Activated CD8-positive, alpha-beta T cell treated with anti-CD3 and anti-CD28 coated beads for 36 hours (primary cell): ENCODE measurements around the gene PALS2. TPM values are rescaled to one million over a fixed set of nuclear protein-coding genes. Genes with fewer than 3 reads are reported as not detected.

Source experiments
- ATAC-seq: fragments of 200-7000 bp; cut with Tn5 transposase; one replicate; pipeline ENCODE4 v1.10.0; 2021; ENCODE audit warnings: mild to moderate bottlenecking, moderate library complexity
- CTCF ChIA-PET: fragments of 350-600 bp; sonication (Branson Sonifier 250); formaldehyde crosslinking; loops from one replicate; lab custom pipeline; 2021; ENCODE audit warnings: antibody characterized with exemption; lab: Charles Lee
- POLR2A ChIA-PET: fragments of 350-600 bp; sonication (Branson Sonifier 250); formaldehyde crosslinking; loops from one replicate; lab custom pipeline; 2021; ENCODE audit warnings: antibody characterized with exemption; lab: Charles Lee
- DNase-seq: peaks from one replicate; pipeline ENCODE4 v3.0.0-alpha.2; 2020
- H3K27ac Mint-ChIP-seq: one replicate; pipeline ENCODE4 v1.8.0; 2021; ENCODE audit warnings: mild to moderate bottlenecking, mixed read lengths
- H3K27me3 Mint-ChIP-seq: one replicate; pipeline ENCODE4 v1.8.0; 2021; ENCODE audit warnings: mixed read lengths
- H3K36me3 Mint-ChIP-seq: one replicate; pipeline ENCODE4 v1.8.0; 2021; ENCODE audit warnings: low read depth, mixed read lengths
- H3K4me1 Mint-ChIP-seq: one replicate; pipeline ENCODE4 v1.8.0; 2021; ENCODE audit warnings: low read depth, mixed read lengths
- H3K4me3 Mint-ChIP-seq: one replicate; pipeline ENCODE4 v1.8.0; 2021; ENCODE audit warnings: mild to moderate bottlenecking, moderate library complexity, mixed read lengths
- H3K9me3 Mint-ChIP-seq: one replicate; pipeline ENCODE4 v1.8.0; 2021; ENCODE audit warnings: mixed read lengths
- intact Hi-C: fragments of 100-400 bp; cut with micrococcal nuclease; formaldehyde crosslinking; loops from one replicate; pipeline ENCODE4 v1.10.0; 2022
- total RNA-seq, 2 experiments: library from RNA; stranded (reverse); gene quantifications; one replicate each; pipeline ENCODE4 v1.2.3, GENCODE V29; 2021
- TF ChIP-seq, protein P1 (sequence below): fragments of 200-600 bp; IDR thresholded peaks from one replicate; pipeline ENCODE4 v1.8.0; 2022; ENCODE audit warnings: antibody characterized with exemption, mild to moderate bottlenecking

The PALS2 gene
- total RNA-seq, 2 experiments from 2014 or later = 32.6 to 40.4 TPM

DNA sequence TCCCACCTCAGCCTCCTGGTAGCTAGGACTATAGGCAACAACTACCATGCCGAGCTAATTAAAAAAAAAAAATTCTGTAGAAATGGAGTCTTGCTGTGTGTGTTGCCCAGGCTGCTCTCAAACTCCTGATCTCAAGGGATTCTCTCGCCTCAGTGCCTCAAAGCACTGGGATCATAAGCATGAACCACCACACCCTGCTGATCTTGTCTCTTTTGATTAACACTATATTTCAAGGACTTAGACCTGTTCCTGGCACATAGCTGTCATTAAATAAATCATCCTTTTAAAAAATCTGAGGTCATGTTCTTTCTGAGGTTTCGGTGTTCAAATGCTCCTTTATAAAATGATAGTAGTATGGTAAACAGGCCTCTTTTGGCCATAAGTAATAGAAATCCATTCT, 4.8 kb downstream of the PALS2 start:
- H3K4me3 Mint-ChIP-seq = no peak overlapping the region
- TF ChIP-seq, protein P1, sequence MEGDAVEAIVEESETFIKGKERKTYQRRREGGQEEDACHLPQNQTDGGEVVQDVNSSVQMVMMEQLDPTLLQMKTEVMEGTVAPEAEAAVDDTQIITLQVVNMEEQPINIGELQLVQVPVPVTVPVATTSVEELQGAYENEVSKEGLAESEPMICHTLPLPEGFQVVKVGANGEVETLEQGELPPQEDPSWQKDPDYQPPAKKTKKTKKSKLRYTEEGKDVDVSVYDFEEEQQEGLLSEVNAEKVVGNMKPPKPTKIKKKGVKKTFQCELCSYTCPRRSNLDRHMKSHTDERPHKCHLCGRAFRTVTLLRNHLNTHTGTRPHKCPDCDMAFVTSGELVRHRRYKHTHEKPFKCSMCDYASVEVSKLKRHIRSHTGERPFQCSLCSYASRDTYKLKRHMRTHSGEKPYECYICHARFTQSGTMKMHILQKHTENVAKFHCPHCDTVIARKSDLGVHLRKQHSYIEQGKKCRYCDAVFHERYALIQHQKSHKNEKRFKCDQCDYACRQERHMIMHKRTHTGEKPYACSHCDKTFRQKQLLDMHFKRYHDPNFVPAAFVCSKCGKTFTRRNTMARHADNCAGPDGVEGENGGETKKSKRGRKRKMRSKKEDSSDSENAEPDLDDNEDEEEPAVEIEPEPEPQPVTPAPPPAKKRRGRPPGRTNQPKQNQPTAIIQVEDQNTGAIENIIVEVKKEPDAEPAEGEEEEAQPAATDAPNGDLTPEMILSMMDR = no peak
- no peak for DNase-seq
- H3K27me3 Mint-ChIP-seq = no peaks in the 10 kb centered on the region
- H3K9me3 Mint-ChIP-seq = no peaks in the 10 kb centered on the region
- H3K36me3 Mint-ChIP-seq = peaks cover 5% of the 10 kb centered on the region
- ChIA-PET CTCF (interaction anchor here (1.7 to 5.5 kb wide), 2 partner anchors 9 to 89 kb away, joined by 12 to 53 read pairs; no protein-coding TSS in a partner anchor), POLR2A (no interaction called here)
- ATAC-seq = no peak
- intact Hi-C loops = loop anchor here (10.0 kb wide), 2 partner anchors 173 to 177 kb away; partner anchors contain the start of gene GSDME
- no peak overlapping the region for H3K27ac Mint-ChIP-seq
- H3K4me1 Mint-ChIP-seq = peaks cover 39% of the 10 kb centered on the region

DNA sequence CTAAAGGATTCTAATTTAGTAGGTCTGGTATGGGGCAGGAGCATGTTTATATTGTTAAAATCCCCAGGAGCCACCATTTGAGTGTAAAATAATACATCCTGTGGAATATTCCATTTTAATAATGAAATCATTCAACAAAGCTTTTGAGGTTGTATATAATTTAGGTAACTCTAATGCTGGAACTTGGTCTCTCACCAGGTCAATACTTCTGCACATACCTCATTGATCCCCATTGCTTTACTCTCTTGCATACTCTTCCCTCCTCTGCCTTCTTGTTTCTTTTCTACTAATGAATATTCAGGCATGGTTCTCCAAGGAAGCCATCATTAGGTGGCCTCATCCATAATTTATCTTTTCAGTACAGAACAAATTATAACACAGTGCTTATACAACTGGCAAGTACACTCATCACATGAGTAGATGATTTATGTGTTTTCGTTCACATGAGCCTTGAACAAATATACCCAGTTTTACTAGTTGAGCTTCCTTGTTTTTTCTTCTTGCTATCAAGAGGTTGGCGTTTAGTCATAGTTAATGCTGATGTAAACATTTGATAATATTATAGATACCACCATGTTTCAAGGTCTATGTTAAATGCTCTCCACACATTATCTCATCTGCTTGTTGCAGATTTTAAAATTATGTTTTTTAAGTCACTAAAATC, 7.2 kb downstream of the PALS2 start:
- no peak overlapping the region for H3K4me3 Mint-ChIP-seq
- ChIA-PET POLR2A (no interaction called here), CTCF (interaction anchor here (1.7 kb wide), 1 partner anchor 13 kb away, joined by 5 read pairs; no protein-coding TSS in a partner anchor)
- intact Hi-C loops = no loop called here
- H3K4me1 Mint-ChIP-seq = peaks cover 29% of the 10 kb centered on the region
- no peak overlapping the region for H3K27ac Mint-ChIP-seq
- H3K9me3 Mint-ChIP-seq = no peaks in the 10 kb centered on the region
- ATAC-seq = no peak
- no peak for DNase-seq
- no peaks in the 10 kb centered on the region for H3K36me3 Mint-ChIP-seq
- TF ChIP-seq, protein P1 = no peak
- H3K27me3 Mint-ChIP-seq = no peaks in the 10 kb centered on the region

DNA sequence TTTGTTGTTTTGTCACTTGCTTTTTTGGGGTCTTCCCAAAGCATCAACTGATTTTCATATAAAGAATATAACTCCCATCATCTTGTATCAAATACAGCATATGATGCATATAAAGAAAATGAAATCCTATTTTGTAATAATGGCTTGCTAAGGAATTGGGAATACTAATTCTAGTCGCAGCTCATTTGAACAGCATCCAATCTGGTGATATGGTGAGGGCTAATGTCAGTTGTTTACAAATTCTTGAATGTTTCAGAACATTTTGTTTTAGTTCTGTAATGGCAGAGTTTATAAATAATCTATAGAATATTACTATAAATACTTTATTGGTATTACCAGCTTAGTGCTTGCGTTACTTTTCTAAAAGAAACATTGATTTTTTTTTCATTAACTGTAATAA, 8.9 kb downstream of the PALS2 start:
- TF ChIP-seq, protein P1 = no peak
- CTCF ChIA-PET = interaction anchor here (1.2 kb wide), 1 partner anchor 292 kb away, joined by 3 read pairs; no protein-coding TSS in a partner anchor
- intact Hi-C loops = no loop called here
- no peaks in the 10 kb centered on the region for H3K27me3 Mint-ChIP-seq
- H3K4me3 Mint-ChIP-seq = no peak overlapping the region
- DNase-seq = no peak
- no peaks in the 10 kb centered on the region for H3K9me3 Mint-ChIP-seq
- POLR2A ChIA-PET = no interaction called here
- no peak for ATAC-seq
- no peaks in the 10 kb centered on the region for H3K36me3 Mint-ChIP-seq
- H3K27ac Mint-ChIP-seq = no peak overlapping the region
- H3K4me1 Mint-ChIP-seq = peaks cover 27% of the 10 kb centered on the region

DNA sequence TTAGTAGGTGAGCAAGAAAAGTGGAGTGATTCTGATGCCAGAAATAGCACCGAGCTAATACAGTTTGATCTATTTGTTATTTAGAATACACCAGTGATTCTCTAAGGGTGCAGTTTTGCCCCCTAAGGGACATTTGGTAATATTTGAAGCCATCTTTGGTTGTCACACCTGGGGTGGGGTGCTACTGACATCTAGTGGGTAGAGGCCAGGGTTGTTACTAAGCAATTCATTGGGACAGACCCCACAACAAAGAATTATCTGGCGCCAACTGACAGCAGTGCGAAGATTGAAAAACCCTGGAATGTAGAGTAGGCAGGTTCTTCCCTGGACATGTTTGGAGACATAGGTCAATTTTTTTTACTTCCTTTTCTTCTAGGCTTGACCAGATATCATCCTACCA, 14.6 kb downstream of the PALS2 start:
- H3K9me3 Mint-ChIP-seq = no peaks in the 10 kb centered on the region
- CTCF ChIA-PET = interaction anchor here (0.8 to 3.1 kb wide), 5 partner anchors 10 to 270 kb away, joined by 3 to 12 read pairs (median 5); no protein-coding TSS in a partner anchor
- DNase-seq (peak; percentile 67), ATAC-seq (peak; percentile 87)
- POLR2A ChIA-PET = no interaction called here
- intact Hi-C loops = loop anchor here (5.0 kb wide), 1 partner anchor 74 kb away; no protein-coding TSS in a partner anchor
- H3K27me3 Mint-ChIP-seq = no peaks in the 10 kb centered on the region
- H3K36me3 Mint-ChIP-seq = no peaks in the 10 kb centered on the region
- H3K27ac Mint-ChIP-seq = no peak overlapping the region
- peaks cover 27% of the 10 kb centered on the region for H3K4me1 Mint-ChIP-seq
- no peak overlapping the region for H3K4me3 Mint-ChIP-seq
- TF ChIP-seq, protein P1 = peak; percentile 71

DNA sequence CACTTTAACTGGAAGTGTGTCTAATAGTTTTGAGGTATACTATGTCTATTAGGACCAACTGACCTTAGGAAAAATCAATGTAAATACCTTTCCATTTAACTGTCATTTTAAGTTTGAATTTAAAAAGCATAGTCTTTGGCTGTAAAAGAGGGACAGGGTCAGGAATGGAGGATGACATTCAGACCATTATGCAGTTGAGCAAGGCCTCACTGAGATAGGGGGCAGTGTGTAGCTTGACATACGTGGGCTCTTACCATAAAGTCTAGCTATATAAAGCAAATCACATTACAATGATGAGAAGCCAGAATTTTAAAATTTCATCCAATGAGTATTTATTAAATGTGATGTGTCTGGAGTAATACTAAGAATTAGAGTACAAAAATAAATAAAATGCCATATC, 17.9 kb downstream of the PALS2 start:
- CTCF ChIA-PET = no interaction called here
- POLR2A ChIA-PET = no interaction called here
- ATAC-seq = no peak
- TF ChIP-seq, protein P1 = no peak
- H3K27ac Mint-ChIP-seq = no peak overlapping the region
- H3K4me1 Mint-ChIP-seq = peaks cover 31% of the 10 kb centered on the region
- no peaks in the 10 kb centered on the region for H3K9me3 Mint-ChIP-seq
- H3K27me3 Mint-ChIP-seq = no peaks in the 10 kb centered on the region
- H3K36me3 Mint-ChIP-seq = peaks cover 2% of the 10 kb centered on the region
- H3K4me3 Mint-ChIP-seq = no peak overlapping the region
- DNase-seq = no peak
- intact Hi-C loops = no loop called here
